Measurements from ENCODE around the gene CDC42.

Gene CDC42

GRCh38 chr1:22139066-22139594, 86.6 kb downstream of the CDC42 start:
- no peak for TF ChIP-seq TAF1 (IDR thresholded peaks at IDR 0.05; ENCODE audit: borderline replicate concordance, low read depth, low read length)
- TF ChIP-seq POLR2A (IDR thresholded peaks at IDR 0.05; ENCODE audit: low read depth, low read length), result no peak
- no peak for TF ChIP-seq POLR2AphosphoS5 (IDR thresholded peaks at IDR 0.05; ENCODE audit: low read depth, low read length)
- DNase-seq (ENCODE audit: insufficient read length) (no peak), FAIRE-seq (no peak)

DNA sequence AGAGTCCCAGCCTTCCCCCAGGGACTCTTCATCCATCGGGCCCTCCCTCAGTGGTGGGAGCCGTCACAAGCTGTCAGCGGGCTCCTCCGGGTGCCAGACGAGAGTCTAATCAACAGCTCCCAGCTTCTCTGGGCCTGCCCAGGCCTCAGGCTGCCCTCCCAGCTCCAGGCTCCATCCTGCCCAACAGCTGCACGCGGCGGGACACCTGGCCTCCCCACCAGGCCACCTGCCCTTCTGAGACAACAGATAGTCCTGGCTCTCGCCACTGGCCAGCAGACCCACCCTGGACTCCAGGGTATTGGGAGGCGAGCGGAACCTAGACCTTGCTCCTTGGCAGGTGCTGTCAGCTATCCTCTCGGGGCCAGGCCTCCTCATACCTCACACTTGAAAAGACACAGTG, 87.3 kb downstream of the CDC42 start:
- DNase-seq (ENCODE audit: insufficient read length) (no peak), FAIRE-seq (no peak)
- no peak for TF ChIP-seq TAF1 (IDR thresholded peaks at IDR 0.05; ENCODE audit: borderline replicate concordance, low read depth, low read length)
- TF ChIP-seq POLR2A (IDR thresholded peaks at IDR 0.05; ENCODE audit: low read depth, low read length), result no peak
- TF ChIP-seq POLR2AphosphoS5 (IDR thresholded peaks at IDR 0.05; ENCODE audit: low read depth, low read length), result no peak
